HepG2 (cell line): ENCODE results near the gene AGER. TPM values are rescaled to one million over a fixed set of nuclear protein-coding genes. Genes with fewer than 3 reads are reported as not detected.
A peak's percentile ranks its signal among the peaks of the same experiment; 100 is the strongest.

ENCODE experiments used
- ADNP ChIP-seq: sonication (generic); formaldehyde crosslinking; IDR thresholded peaks from 2 replicates; pipeline ENCODE4 v1.4.0; 2020; ENCODE audit warnings: missing genetic modification reagents
- GLI4 ChIP-seq: sonication (generic); formaldehyde crosslinking; IDR thresholded peaks from 2 replicates; pipeline ENCODE4 v1.5.1; 2020; ENCODE audit warnings: missing genetic modification reagents, mild to moderate bottlenecking, moderate library complexity, borderline replicate concordance
- HCFC1 ChIP-seq: fragments of 150-350 bp; IDR thresholded peaks from 2 replicates; pipeline ENCODE4 v1.6.1; 2014; ENCODE audit warnings: low read depth, low read length
- PBX3 ChIP-seq: sonication (generic); formaldehyde crosslinking; IDR thresholded peaks from 2 replicates; pipeline ENCODE4 v1.8.1; 2023; ENCODE audit warnings: missing genetic modification reagents, inconsistent platforms, borderline replicate concordance
- PLSCR1 ChIP-seq: sonication (generic); formaldehyde crosslinking; IDR thresholded peaks from 2 replicates; pipeline ENCODE4 v1.5.0; 2020; ENCODE audit warnings: missing genetic modification reagents, mild to moderate bottlenecking, borderline replicate concordance
- PPARG ChIP-seq: conservative IDR thresholded peaks from 2 replicates; pipeline ENCODE4 v1.6.1; 2016; ENCODE audit warnings: missing biosample characterization, missing genetic modification reagents
- SATB2 ChIP-seq: sonication (generic); formaldehyde crosslinking; IDR thresholded peaks from 2 replicates; pipeline ENCODE4 v1.5.0; 2020; ENCODE audit warnings: missing genetic modification reagents
- SKIL ChIP-seq: sonication (generic); formaldehyde crosslinking; IDR thresholded peaks from 2 replicates; pipeline ENCODE4 v1.8.0; 2022; ENCODE audit warnings: missing genetic modification reagents, mild to moderate bottlenecking, moderate library complexity, borderline replicate concordance
- TGIF2 ChIP-seq: IDR thresholded peaks from 2 replicates; pipeline ENCODE4 v1.6.1; 2016; ENCODE audit warnings: control low read depth, missing compliant biosample characterization
- XBP1 ChIP-seq: sonication (generic); formaldehyde crosslinking; IDR thresholded peaks from 2 replicates; pipeline ENCODE4 v1.5.0; 2020; ENCODE audit warnings: missing genetic modification reagents
- ZBTB3 ChIP-seq: sonication (generic); formaldehyde crosslinking; IDR thresholded peaks from 2 replicates; pipeline ENCODE4 v1.4.0; 2020; ENCODE audit warnings: low read depth, mild to moderate bottlenecking, moderate library complexity, missing genetic modification reagents, borderline replicate concordance
- ZBTB4 ChIP-seq: sonication (generic); formaldehyde crosslinking; IDR thresholded peaks from 2 replicates; pipeline ENCODE4 v1.4.0; 2020; ENCODE audit warnings: missing genetic modification reagents, mild to moderate bottlenecking, borderline replicate concordance
- ZNF275 ChIP-seq: sonication (generic); formaldehyde crosslinking; IDR thresholded peaks from 2 replicates; pipeline ENCODE4 v1.8.0; 2022; ENCODE audit warnings: missing genetic modification reagents, mild to moderate bottlenecking, inconsistent platforms, borderline replicate concordance
- ZNF296 ChIP-seq: sonication (generic); formaldehyde crosslinking; conservative IDR thresholded peaks from 2 replicates; pipeline ENCODE4 v1.5.0; 2020; ENCODE audit warnings: mild to moderate bottlenecking, missing genetic modification reagents
- ZNF510 ChIP-seq: sonication (generic); formaldehyde crosslinking; IDR thresholded peaks from 2 replicates; pipeline ENCODE4 v1.4.0; 2020; ENCODE audit warnings: low read depth, mild to moderate bottlenecking, missing genetic modification reagents
- ZNF773 ChIP-seq: sonication (generic); formaldehyde crosslinking; IDR thresholded peaks from 2 replicates; pipeline ENCODE4 v1.4.0; 2020; ENCODE audit warnings: missing genetic modification reagents, borderline replicate concordance
- ZNF782 ChIP-seq: sonication (generic); formaldehyde crosslinking; IDR thresholded peaks from 2 replicates; pipeline ENCODE4 v1.4.0; 2020; ENCODE audit warnings: missing genetic modification reagents, mild to moderate bottlenecking, borderline replicate concordance
- polyA plus RNA-seq, 8 experiments: library from polyadenylated mRNA; depleted of rRNA in 3 of 8; stranded (reverse) in 7 of 8; unstranded in 1 of 8; fragments of >200 nt; fragmentation: Illumina TruSeq in 4 of 8; extraction: Trizol in 4 of 8; gene quantifications; 2 replicates each; pipeline versions ENCODE4 v1.2.1 to v1.2.3, GENCODE V29; 2011 to 2016; ENCODE audit warnings: low read depth in 4 of 8, missing spikeins in 1 of 8, mixed read lengths in 1 of 8; ENCODE audit not compliant: insufficient read depth in 1 of 8
- total RNA-seq, 5 experiments: library from RNA; depleted of rRNA; stranded (reverse); fragments of >200 nt; fragmentation: Illumina TruSeq; extraction: Trizol; gene quantifications; 2 replicates each; pipeline ENCODE4 v1.2.3, GENCODE V29; 2016; ENCODE audit warnings: low read depth in 1 of 5

AGER gene
- total and polyA plus RNA-seq, 2 of the 13 experiments (the other 11 are each of a cell fraction or from before 2014, with no cell fraction given), result 1.9 to 5.1 TPM

- TF ChIP-seq ZNF782 (CRISPR knock-in tag) (peak; percentile 54; the same call in 1 of the 2 replicates), ZNF510 (CRISPR knock-in tag) (peak; percentile 72; the same call in 1 of the 2 replicates), HCFC1 (no peak), PPARG (0 out of 2 replicates have a peak, but pooled peaks have one; percentile 25), TGIF2 (CRISPR knock-in tag) (no peak), PLSCR1 (no peak), ZNF296 (CRISPR knock-in tag) (no peak), SKIL (CRISPR knock-in tag) (no peak), SATB2 (CRISPR knock-in tag) (no peak), ZNF773 (CRISPR knock-in tag) (no peak), PBX3 (CRISPR knock-in tag) (no peak), XBP1 (CRISPR knock-in tag) (no peak; the same call in 1 of the 2 replicates), GLI4 (CRISPR knock-in tag) (no peak), ZNF275 (CRISPR knock-in tag) (peak; percentile 80; the same call in 1 of the 2 replicates), ZBTB4 (no peak), ZBTB3 (CRISPR knock-in tag) (no peak), ADNP (CRISPR knock-in tag) (no peak)
Observed at GRCh38 chr6:32190054-32190851, 6.2 kb upstream of the AGER start, which contains the start of gene PBX2 (continued).
